ENCODE data around the gene ODF2. TPM values are rescaled to one million over a fixed set of nuclear protein-coding genes. Genes with fewer than 3 reads are reported as not detected.

Gene ODF2
- total RNA-seq, 1 donor from 2014 or later: 18.9 TPM

DNA sequence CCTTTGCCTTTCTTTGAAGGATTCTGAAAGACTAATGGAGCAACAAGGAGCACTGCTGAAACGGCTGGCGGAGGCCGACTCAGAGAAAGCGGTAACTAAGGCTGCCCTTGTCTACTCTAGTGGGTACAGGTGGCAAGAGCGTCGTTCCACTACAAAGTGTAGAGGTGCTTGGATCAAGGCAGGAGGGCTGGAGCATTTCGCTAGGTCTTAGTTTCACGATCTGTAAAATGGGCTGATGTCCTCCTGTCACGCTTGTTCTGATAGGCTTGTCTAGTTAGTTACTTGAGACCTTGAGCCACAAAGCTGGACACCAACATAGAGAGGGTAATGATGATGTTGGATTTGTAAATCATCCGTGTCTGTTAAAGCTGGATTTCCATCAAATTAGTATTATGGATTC is 25.8 kb downstream of the ODF2 start:
- intact Hi-C loops (cut with DNase I): no loop called here
- Histone ChIP-seq H3K27me3 (no peaks in the 10 kb centered on the region), H3K36me3 (peaks cover 0 to 45% of the 10 kb centered on the region in 2 donors), H3K27ac (no peak overlapping the region), H3K9me3 (no peaks in the 10 kb centered on the region), H3K4me3 (no peak overlapping the region), H3K4me1 (no peaks in the 10 kb centered on the region)
- DNase-seq (ENCODE audit: extremely low spot score in 2 of 2): no peak
- TF ChIP-seq POLR2AphosphoS5 (IDR thresholded peaks at IDR 0.05; ENCODE audit: insufficient read depth in 1 of 2, low read depth in 1 of 2): no peak
- TF ChIP-seq, protein P1, sequence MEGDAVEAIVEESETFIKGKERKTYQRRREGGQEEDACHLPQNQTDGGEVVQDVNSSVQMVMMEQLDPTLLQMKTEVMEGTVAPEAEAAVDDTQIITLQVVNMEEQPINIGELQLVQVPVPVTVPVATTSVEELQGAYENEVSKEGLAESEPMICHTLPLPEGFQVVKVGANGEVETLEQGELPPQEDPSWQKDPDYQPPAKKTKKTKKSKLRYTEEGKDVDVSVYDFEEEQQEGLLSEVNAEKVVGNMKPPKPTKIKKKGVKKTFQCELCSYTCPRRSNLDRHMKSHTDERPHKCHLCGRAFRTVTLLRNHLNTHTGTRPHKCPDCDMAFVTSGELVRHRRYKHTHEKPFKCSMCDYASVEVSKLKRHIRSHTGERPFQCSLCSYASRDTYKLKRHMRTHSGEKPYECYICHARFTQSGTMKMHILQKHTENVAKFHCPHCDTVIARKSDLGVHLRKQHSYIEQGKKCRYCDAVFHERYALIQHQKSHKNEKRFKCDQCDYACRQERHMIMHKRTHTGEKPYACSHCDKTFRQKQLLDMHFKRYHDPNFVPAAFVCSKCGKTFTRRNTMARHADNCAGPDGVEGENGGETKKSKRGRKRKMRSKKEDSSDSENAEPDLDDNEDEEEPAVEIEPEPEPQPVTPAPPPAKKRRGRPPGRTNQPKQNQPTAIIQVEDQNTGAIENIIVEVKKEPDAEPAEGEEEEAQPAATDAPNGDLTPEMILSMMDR (IDR thresholded peaks at IDR 0.05): no peak

DNA sequence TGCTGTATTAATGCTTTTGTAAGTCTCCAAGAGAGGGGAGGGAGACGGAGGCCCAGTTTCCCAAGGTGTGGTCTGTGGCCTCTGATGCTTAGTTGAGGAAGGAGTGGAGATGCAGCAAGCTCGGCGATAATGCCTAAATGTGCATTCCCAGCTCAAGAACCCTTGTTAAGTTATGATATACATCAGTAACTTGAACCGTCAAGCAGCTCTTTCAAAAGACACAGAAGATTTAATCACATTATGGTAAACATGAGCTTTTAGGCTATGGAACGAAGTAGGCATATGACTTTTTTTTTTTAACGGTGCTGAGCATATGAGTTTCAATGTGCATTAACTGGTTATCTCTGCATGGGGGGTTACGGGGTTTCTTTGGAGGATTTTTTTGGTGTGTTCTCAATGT is 26.4 kb downstream of the ODF2 start:
- Histone ChIP-seq H3K27me3 (no peaks in the 10 kb centered on the region), H3K36me3 (peaks cover 0 to 51% of the 10 kb centered on the region in 2 donors), H3K9me3 (no peaks in the 10 kb centered on the region), H3K4me1 (no peaks in the 10 kb centered on the region), H3K27ac (no peak overlapping the region), H3K4me3 (no peak overlapping the region)
- DNase-seq (ENCODE audit: extremely low spot score in 2 of 2): no peak
- intact Hi-C loops (cut with DNase I): no loop called here
- TF ChIP-seq POLR2A (IDR thresholded peaks at IDR 0.05) (no peak), POLR2AphosphoS5 (IDR thresholded peaks at IDR 0.05; ENCODE audit: insufficient read depth in 1 of 2, low read depth in 1 of 2) (no peak)
- TF ChIP-seq, protein P1 (IDR thresholded peaks at IDR 0.05): no peak

DNA sequence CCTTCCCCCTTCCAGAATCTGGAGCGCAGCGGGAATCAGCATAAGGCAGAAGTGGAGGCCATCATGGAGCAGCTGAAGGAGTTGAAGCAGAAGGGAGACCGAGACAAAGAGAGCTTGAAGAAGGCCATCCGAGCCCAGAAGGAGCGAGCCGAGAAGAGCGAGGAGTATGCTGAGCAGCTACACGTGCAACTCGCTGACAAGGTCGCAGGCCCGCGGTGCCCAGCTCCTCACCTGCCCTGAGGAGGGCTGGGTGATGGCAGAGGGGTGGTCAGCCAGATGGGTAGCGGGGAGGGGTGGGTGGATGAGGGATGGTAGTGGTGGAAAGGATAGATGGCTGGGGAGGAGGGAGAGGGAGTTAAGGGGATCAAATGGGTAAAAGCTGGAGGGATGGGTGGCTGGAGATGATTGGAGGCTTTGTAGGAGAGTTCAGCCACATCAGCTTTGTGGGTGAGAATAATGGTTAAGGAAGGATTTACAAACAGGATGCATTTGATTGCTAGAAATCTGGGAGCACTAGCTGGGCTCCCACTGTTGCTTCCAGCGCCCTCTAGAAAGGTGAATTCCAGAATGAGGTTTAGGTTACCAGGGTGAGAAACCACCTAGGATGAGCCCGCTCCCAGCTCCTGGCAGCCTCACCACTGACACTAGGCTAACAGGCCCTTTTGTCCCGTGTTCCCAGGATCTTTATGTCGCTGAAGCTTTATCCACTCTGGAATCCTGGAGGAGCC is 29.0 kb downstream of the ODF2 start:
- Histone ChIP-seq H3K4me1 (no peaks in the 10 kb centered on the region), H3K27me3 (no peaks in the 10 kb centered on the region), H3K36me3 (peaks cover 0 to 58% of the 10 kb centered on the region in 2 donors), H3K4me3 (no peak overlapping the region), H3K27ac (no peak overlapping the region), H3K9me3 (no peaks in the 10 kb centered on the region)
- intact Hi-C loops (cut with DNase I): no loop called here
- DNase-seq (ENCODE audit: extremely low spot score in 2 of 2): no peak
- TF ChIP-seq POLR2AphosphoS5 (IDR thresholded peaks at IDR 0.05; ENCODE audit: insufficient read depth in 1 of 2, low read depth in 1 of 2): no peak
- TF ChIP-seq, protein P1 (IDR thresholded peaks at IDR 0.05): no peak
- no peak for TF ChIP-seq POLR2A (IDR thresholded peaks at IDR 0.05)

DNA sequence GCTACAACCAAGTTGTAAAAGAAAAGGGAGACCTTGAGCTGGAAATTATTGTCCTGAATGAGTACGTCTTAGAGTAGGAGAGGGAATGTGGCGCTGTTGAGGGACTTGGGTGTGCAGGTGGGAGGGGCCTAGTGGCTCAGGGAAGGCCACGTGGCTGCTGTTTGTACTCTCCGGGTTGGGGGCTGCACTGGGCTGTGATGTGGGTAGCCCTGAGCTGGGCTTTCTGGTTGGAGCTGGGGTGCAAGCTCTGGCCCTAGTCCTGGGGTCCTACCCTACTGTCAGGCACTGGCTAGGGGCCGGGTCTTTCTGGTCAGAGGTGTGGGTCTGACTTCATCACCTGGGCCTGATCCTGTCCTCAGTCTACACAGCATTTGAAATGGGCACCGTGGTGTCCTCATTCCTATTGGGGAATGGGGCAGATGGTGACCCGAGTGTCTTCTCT is 29.6 kb downstream of the ODF2 start:
- intact Hi-C loops (cut with DNase I): no loop called here
- no peaks in the 10 kb centered on the region for H3K27me3 ChIP-seq
- H3K9me3 ChIP-seq: no peaks in the 10 kb centered on the region
- DNase-seq (ENCODE audit: extremely low spot score in 2 of 2): no peak
- no peaks in the 10 kb centered on the region for H3K4me1 ChIP-seq
- TF ChIP-seq POLR2A (IDR thresholded peaks at IDR 0.05) (no peak), POLR2AphosphoS5 (IDR thresholded peaks at IDR 0.05; ENCODE audit: insufficient read depth in 1 of 2, low read depth in 1 of 2) (no peak)
- TF ChIP-seq, protein P1 (IDR thresholded peaks at IDR 0.05): no peak
- no peak overlapping the region for H3K4me3 ChIP-seq
- no peak overlapping the region for H3K27ac ChIP-seq
- peaks cover 0 to 58% of the 10 kb centered on the region in 2 donors for H3K36me3 ChIP-seq

DNA sequence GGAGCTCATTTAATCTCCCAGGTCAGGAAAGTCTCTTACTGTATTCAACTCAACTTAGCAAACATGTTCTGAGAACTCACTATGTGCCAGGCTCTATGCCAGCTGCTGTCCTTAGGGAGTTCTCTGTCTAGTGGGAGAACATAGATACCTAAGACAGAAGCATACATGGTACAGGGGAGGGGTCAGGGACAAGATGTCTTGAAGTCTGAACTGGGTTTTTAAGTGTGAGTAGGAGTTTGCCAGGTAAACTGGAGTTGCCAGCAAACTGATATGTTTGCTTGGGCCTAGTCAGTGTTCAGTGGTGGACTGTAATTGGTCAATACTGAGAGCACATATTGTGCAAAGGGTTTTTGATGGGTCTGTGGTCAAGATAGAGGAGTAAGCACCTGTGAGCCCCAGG is 30.4 kb downstream of the ODF2 start:
- Histone ChIP-seq H3K4me1 (no peaks in the 10 kb centered on the region), H3K27ac (no peak overlapping the region), H3K4me3 (no peak overlapping the region), H3K36me3 (peaks cover 0 to 63% of the 10 kb centered on the region in 2 donors), H3K9me3 (no peaks in the 10 kb centered on the region), H3K27me3 (no peaks in the 10 kb centered on the region)
- intact Hi-C loops (cut with DNase I): no loop called here
- TF ChIP-seq POLR2A (IDR thresholded peaks at IDR 0.05) (no peak), POLR2AphosphoS5 (IDR thresholded peaks at IDR 0.05; ENCODE audit: insufficient read depth in 1 of 2, low read depth in 1 of 2) (no peak)
- TF ChIP-seq, protein P1 (IDR thresholded peaks at IDR 0.05): no peak
- DNase-seq (ENCODE audit: extremely low spot score in 2 of 2): no peak

All from vagina (tissue), 2 donors.